Right atrium auricular region (tissue), 2 donors: ENCODE data around the gene BUD13. TPM values are rescaled to one million over a fixed set of nuclear protein-coding genes. Genes with fewer than 3 reads are reported as not detected.
"Not testable (repeated sequence)": the region's sequence is repeated elsewhere in the genome, so short reads cannot be mapped to it uniquely, and the experiment has no call there.

Source experiments
- DNase-seq: peaks from one replicate; pipeline ENCODE4 v3.0.0-alpha.2; 2019; ENCODE audit warnings: low spot score
- H3K27ac ChIP-seq, 2 donors: fragments of 200-600 bp; sonication (generic); 1 replicate in 1 of 2; 2 replicates in 1 of 2; pipeline ENCODE4 v1.5.1; 2016 to 2019
- H3K27me3 ChIP-seq, 2 donors: fragments of 200-600 bp; sonication (generic); one replicate each; pipeline versions ENCODE4 v1.5.1 to v1.6.0; 2017 to 2019
- H3K36me3 ChIP-seq: fragments of 200-600 bp; sonication (generic); one replicate; pipeline ENCODE4 v1.5.1; 2016
- H3K4me1 ChIP-seq, 2 donors: fragments of 200-600 bp; sonication (generic); one replicate each; pipeline versions ENCODE4 v1.5.1 to v1.6.0; 2017 to 2019
- H3K4me3 ChIP-seq, 2 donors: fragments of 200-600 bp; sonication (generic); 1 replicate in 1 of 2; 2 replicates in 1 of 2; pipeline ENCODE4 v1.5.1; 2017 to 2019; ENCODE audit warnings: mild to moderate bottlenecking in 1 of 2, moderate library complexity in 1 of 2
- H3K9me3 ChIP-seq, 2 donors: fragments of 200-600 bp; sonication (generic); one replicate each; pipeline ENCODE4 v1.5.1; 2019
- CTCF ChIP-seq, 2 donors: fragments of 200-600 bp; sonication (generic); IDR thresholded peaks; one replicate each; pipeline ENCODE4 v1.5.1; 2019; ENCODE audit warnings: antibody characterized with exemption in 2 of 2
- total RNA-seq, 2 donors: library from RNA; depleted of rRNA; stranded (reverse); fragments of >200 nt; gene quantifications; one replicate each; pipeline ENCODE4 v1.1.0, GENCODE V29; 2016

BUD13 gene
- total RNA-seq, 2 donors from 2014 or later = 6.6 to 9.6 TPM

GRCh38 chr11:116807601-116808261 is 34.9 kb upstream of the BUD13 start:
- Histone ChIP-seq H3K36me3 (no peaks in the 10 kb centered on the region), H3K27me3 (no peaks in the 10 kb centered on the region), H3K4me1 (no peaks in the 10 kb centered on the region), H3K9me3 (no peaks in the 10 kb centered on the region), H3K27ac (no peak overlapping the region), H3K4me3 (no peak overlapping the region)
- no peak for DNase-seq
- no peak for TF ChIP-seq CTCF (IDR thresholded peaks at IDR 0.05)

- H3K36me3 ChIP-seq = no peaks in the 10 kb centered on the region
- H3K27ac ChIP-seq = no peak overlapping the region
- TF ChIP-seq CTCF (IDR thresholded peaks at IDR 0.05) = no peak
- no peak overlapping the region for H3K4me3 ChIP-seq
- no peaks in the 10 kb centered on the region for H3K27me3 ChIP-seq
- no peaks in the 10 kb centered on the region for H3K4me1 ChIP-seq
- no peaks in the 10 kb centered on the region for H3K9me3 ChIP-seq
- DNase-seq = no peak
Observed at GRCh38 chr11:116804001-116804400, 31.2 kb upstream of the BUD13 start.

- H3K4me1 ChIP-seq, H3K9me3 ChIP-seq, H3K4me3 ChIP-seq, H3K36me3 ChIP-seq, H3K27ac ChIP-seq, H3K27me3 ChIP-seq, DNase-seq: not testable (repeated sequence)
Observed at GRCh38 chr11:116801662-116802061, 28.9 kb upstream of the BUD13 start.

- Histone ChIP-seq H3K9me3 (no peaks in the 10 kb centered on the region), H3K4me3 (no peak overlapping the region), H3K4me1 (no peaks in the 10 kb centered on the region), H3K27ac (no peak overlapping the region), H3K27me3 (no peaks in the 10 kb centered on the region), H3K36me3 (no peaks in the 10 kb centered on the region)
- DNase-seq = no peak
- no peak for TF ChIP-seq CTCF (IDR thresholded peaks at IDR 0.05)
Observed at GRCh38 chr11:116800610-116801009, 27.8 kb upstream of the BUD13 start.

- no peak for TF ChIP-seq CTCF (IDR thresholded peaks at IDR 0.05)
- Histone ChIP-seq H3K27me3 (no peaks in the 10 kb centered on the region), H3K36me3 (no peaks in the 10 kb centered on the region), H3K4me3 (no peak overlapping the region), H3K27ac (no peak overlapping the region), H3K4me1 (no peaks in the 10 kb centered on the region), H3K9me3 (no peaks in the 10 kb centered on the region)
- no peak for DNase-seq
Observed at GRCh38 chr11:116798368-116798767, 25.6 kb upstream of the BUD13 start.

GRCh38 chr11:116797816-116798215 is 25.0 kb upstream of the BUD13 start:
- no peak for TF ChIP-seq CTCF (IDR thresholded peaks at IDR 0.05)
- no peaks in the 10 kb centered on the region for H3K9me3 ChIP-seq
- no peaks in the 10 kb centered on the region for H3K27me3 ChIP-seq
- H3K36me3 ChIP-seq = no peaks in the 10 kb centered on the region
- no peak overlapping the region for H3K4me3 ChIP-seq
- no peak overlapping the region for H3K27ac ChIP-seq
- H3K4me1 ChIP-seq = no peaks in the 10 kb centered on the region
- no peak for DNase-seq
